Uterus (tissue), 4 donors: ENCODE measurements around the gene WDR35. TPM values are rescaled to one million over a fixed set of nuclear protein-coding genes. Genes with fewer than 3 reads are reported as not detected.
A peak's percentile ranks its signal among the peaks of the same experiment; 100 is the strongest.

Experiments used
- DNase-seq, 2 donors: peaks; one replicate each; pipeline ENCODE4 v3.0.0-alpha.2; 2019 to 2020
- H3K27ac ChIP-seq, 2 donors: fragments of 200-600 bp; sonication (generic); 1 replicate in 1 of 2; 2 replicates in 1 of 2; pipeline ENCODE4 v1.5.1; 2016 to 2018
- H3K27me3 ChIP-seq, 2 donors: fragments of 200-600 bp; sonication (generic); one replicate each; pipeline ENCODE4 v1.5.1; 2018 to 2019; ENCODE audit warnings: control low read depth in 1 of 2
- H3K36me3 ChIP-seq, 2 donors: fragments of 200-600 bp; sonication (generic); one replicate each; pipeline ENCODE4 v1.5.1; 2019; ENCODE audit warnings: control low read depth in 1 of 2
- H3K4me1 ChIP-seq, 2 donors: fragments of 200-600 bp; sonication (generic); one replicate each; pipeline ENCODE4 v1.5.1; 2018 to 2019; ENCODE audit warnings: control low read depth in 1 of 2
- H3K4me3 ChIP-seq, 2 donors: fragments of 200-600 bp; sonication (generic); 1 replicate in 1 of 2; 2 replicates in 1 of 2; pipeline ENCODE4 v1.5.1; 2018 to 2019; ENCODE audit warnings: mild to moderate bottlenecking in 1 of 2
- H3K9me3 ChIP-seq, 2 donors: fragments of 200-600 bp; sonication (generic); one replicate each; pipeline ENCODE4 v1.5.1; 2019; ENCODE audit warnings: control low read depth in 1 of 2
- CTCF ChIP-seq, 4 experiments: fragments of 200-600 bp in 2 of 4; fragments of 450-650 bp in 2 of 4; sonication (generic) in 2 of 4; IDR thresholded peaks; one replicate each; pipeline ENCODE4 v1.5.1; 2016 to 2019; ENCODE audit warnings: antibody characterized with exemption in 4 of 4, mild to moderate bottlenecking in 2 of 4, moderate library complexity in 1 of 4
- POLR2A ChIP-seq, 2 donors: fragments of 450-650 bp; IDR thresholded peaks; one replicate each; pipeline ENCODE4 v1.6.1; 2016; ENCODE audit warnings: antibody characterized with exemption in 2 of 2, mild to moderate bottlenecking in 1 of 2, moderate library complexity in 1 of 2
- intact Hi-C: fragments of 100-400 bp; cut with DNase I; formaldehyde crosslinking; loops from one replicate; pipeline ENCODE4 v1.15.1; 2023; ENCODE audit warnings: low total_unique reads
- total RNA-seq, 4 donors: library from RNA; depleted of rRNA in 3 of 4; stranded (reverse); fragments of >200 nt in 3 of 4; gene quantifications; one replicate each; pipeline versions ENCODE4 v1.1.0 to v1.2.4, GENCODE V29; 2014 to 2023
- donor health status: DM: yes; HTN: yes; CAD: no.

Gene WDR35
- total RNA-seq, 4 donors from 2014 or later = 7.1 to 45.0 (median 20.7) TPM

- no peak for DNase-seq
- no peak overlapping the region for H3K4me3 ChIP-seq
- intact Hi-C loops = no loop called here
- no peak overlapping the region for H3K27ac ChIP-seq
- H3K9me3 ChIP-seq = no peaks in the 10 kb centered on the region
- no peak for TF ChIP-seq POLR2A (IDR thresholded peaks at IDR 0.05)
- TF ChIP-seq CTCF (IDR thresholded peaks at IDR 0.05) = no peak
- no peaks in the 10 kb centered on the region for H3K27me3 ChIP-seq
- H3K4me1 ChIP-seq = no peaks in the 10 kb centered on the region
- H3K36me3 ChIP-seq = no peaks in the 10 kb centered on the region
These were observed 117.6 kb downstream of the WDR35 start for GRCh38 chr2:19872302-19872701.

GRCh38 chr2:19871836-19872235, 118.1 kb downstream of the WDR35 start:
- TF ChIP-seq POLR2A (IDR thresholded peaks at IDR 0.05) (no peak), CTCF (IDR thresholded peaks at IDR 0.05) (no peak)

GRCh38 chr2:19870792-19871191, 119.1 kb downstream of the WDR35 start:
- TF ChIP-seq CTCF (IDR thresholded peaks at IDR 0.05) = no peak
- no peak for TF ChIP-seq POLR2A (IDR thresholded peaks at IDR 0.05)
- no peaks in the 10 kb centered on the region for H3K27me3 ChIP-seq
- no peaks in the 10 kb centered on the region for H3K4me1 ChIP-seq
- no peak overlapping the region for H3K27ac ChIP-seq
- H3K36me3 ChIP-seq = no peaks in the 10 kb centered on the region
- intact Hi-C loops = no loop called here
- no peak overlapping the region for H3K4me3 ChIP-seq
- no peaks in the 10 kb centered on the region for H3K9me3 ChIP-seq
- DNase-seq = no peak

More at GRCh38 chr2:19871836-19872235, 118.1 kb downstream of the WDR35 start:
- Histone ChIP-seq H3K4me3 (no peak overlapping the region), H3K27me3 (no peaks in the 10 kb centered on the region), H3K36me3 (no peaks in the 10 kb centered on the region), H3K4me1 (no peaks in the 10 kb centered on the region), H3K27ac (no peak overlapping the region), H3K9me3 (no peaks in the 10 kb centered on the region)
- no peak for DNase-seq
- intact Hi-C loops = no loop called here

- peak in 1 of 2 donors; percentile 57 for DNase-seq
- Histone ChIP-seq H3K9me3 (no peaks in the 10 kb centered on the region), H3K4me3 (peak overlapping the region; percentile 26 to 28), H3K36me3 (no peaks in the 10 kb centered on the region), H3K4me1 (no peaks in the 10 kb centered on the region), H3K27ac (no peak overlapping the region), H3K27me3 (no peaks in the 10 kb centered on the region)
- intact Hi-C loops = loop anchor here (10.0 kb wide), 2 partner anchors 1344 to 1484 kb away; no protein-coding TSS in a partner anchor
- TF ChIP-seq POLR2A (IDR thresholded peaks at IDR 0.05) (no peak), CTCF (IDR thresholded peaks at IDR 0.05) (no peak)
These were observed 121.0 kb downstream of the WDR35 start for GRCh38 chr2:19868701-19869580.

GRCh38 chr2:19868224-19868623, 121.7 kb downstream of the WDR35 start:
- intact Hi-C loops = loop anchor here (10.0 kb wide), 2 partner anchors 1343 to 1483 kb away; no protein-coding TSS in a partner anchor

More at GRCh38 chr2:19868224-19868623, 121.7 kb downstream of the WDR35 start:
- Histone ChIP-seq H3K27ac (no peak overlapping the region), H3K4me3 (no peak overlapping the region), H3K4me1 (no peaks in the 10 kb centered on the region), H3K27me3 (no peaks in the 10 kb centered on the region), H3K9me3 (no peaks in the 10 kb centered on the region), H3K36me3 (no peaks in the 10 kb centered on the region)
- no peak for DNase-seq
- no peak for TF ChIP-seq CTCF (IDR thresholded peaks at IDR 0.05)
